Measurements from ENCODE around the gene OR5D16. TPM values are rescaled to one million over a fixed set of nuclear protein-coding genes. Genes with fewer than 3 reads are reported as not detected.
"Not testable (repeated sequence)": the region's sequence is repeated elsewhere in the genome, so short reads cannot be mapped to it uniquely, and the experiment has no call there.

The OR5D16 gene
- total RNA-seq, 1 donor from 2014 or later, result not detected

DNA sequence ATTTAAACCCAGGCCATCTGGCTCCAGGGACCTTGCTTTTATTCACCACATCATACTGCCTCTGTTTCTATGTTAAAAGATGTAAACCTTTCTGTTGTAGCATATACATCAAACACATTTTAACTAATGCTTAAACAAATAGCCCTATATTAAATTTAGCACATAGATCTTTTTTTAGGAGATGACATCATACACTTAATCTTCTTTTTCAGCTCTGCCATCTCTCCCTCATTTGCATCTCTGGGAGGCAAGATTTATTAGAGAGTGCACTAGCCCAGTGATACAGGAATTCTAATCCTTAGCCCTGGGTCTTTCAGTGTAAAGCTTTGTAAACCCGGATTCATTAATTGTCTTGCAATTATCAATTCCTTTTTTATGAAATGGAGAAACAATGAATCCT, 13.6 kb downstream of the OR5D16 start:
- TF ChIP-seq CTCF (IDR thresholded peaks at IDR 0.05; ENCODE audit: partially characterized antibody, unreplicated experiment), result no peak
- DNase-seq, result no peak

GRCh38 chr11:55854704-55855103, 16.2 kb downstream of the OR5D16 start:
- no peak overlapping the region for H3K27ac Mint-ChIP-seq (ENCODE audit: unreplicated experiment)

More for the DNA sequence above, 13.6 kb downstream of the OR5D16 start:
- H3K9me3 Mint-ChIP-seq (ENCODE audit: unreplicated experiment), result peaks cover 1% of the 10 kb centered on the region
- no peaks in the 10 kb centered on the region for H3K36me3 Mint-ChIP-seq (ENCODE audit: unreplicated experiment)
- no peak overlapping the region for H3K4me3 Mint-ChIP-seq (ENCODE audit: unreplicated experiment)
- H3K4me1 Mint-ChIP-seq (ENCODE audit: low read depth, unreplicated experiment), result no peaks in the 10 kb centered on the region
- H3K27me3 Mint-ChIP-seq (ENCODE audit: unreplicated experiment), result peaks cover 1% of the 10 kb centered on the region
- no peak overlapping the region for H3K27ac Mint-ChIP-seq (ENCODE audit: unreplicated experiment)

GRCh38 chr11:55867354-55867753, 28.8 kb downstream of the OR5D16 start:
- not testable (repeated sequence) for H3K27me3 Mint-ChIP-seq (ENCODE audit: unreplicated experiment); H3K36me3 Mint-ChIP-seq (ENCODE audit: unreplicated experiment)

More at GRCh38 chr11:55854704-55855103, 16.2 kb downstream of the OR5D16 start:
- no peaks in the 10 kb centered on the region for H3K27me3 Mint-ChIP-seq (ENCODE audit: unreplicated experiment)
- H3K4me1 Mint-ChIP-seq (ENCODE audit: low read depth, unreplicated experiment), result no peaks in the 10 kb centered on the region
- no peaks in the 10 kb centered on the region for H3K36me3 Mint-ChIP-seq (ENCODE audit: unreplicated experiment)
- DNase-seq, result no peak
- H3K4me3 Mint-ChIP-seq (ENCODE audit: unreplicated experiment), result no peak overlapping the region
- no peak for TF ChIP-seq CTCF (IDR thresholded peaks at IDR 0.05; ENCODE audit: partially characterized antibody, unreplicated experiment)
- H3K9me3 Mint-ChIP-seq (ENCODE audit: unreplicated experiment), result no peaks in the 10 kb centered on the region

DNA sequence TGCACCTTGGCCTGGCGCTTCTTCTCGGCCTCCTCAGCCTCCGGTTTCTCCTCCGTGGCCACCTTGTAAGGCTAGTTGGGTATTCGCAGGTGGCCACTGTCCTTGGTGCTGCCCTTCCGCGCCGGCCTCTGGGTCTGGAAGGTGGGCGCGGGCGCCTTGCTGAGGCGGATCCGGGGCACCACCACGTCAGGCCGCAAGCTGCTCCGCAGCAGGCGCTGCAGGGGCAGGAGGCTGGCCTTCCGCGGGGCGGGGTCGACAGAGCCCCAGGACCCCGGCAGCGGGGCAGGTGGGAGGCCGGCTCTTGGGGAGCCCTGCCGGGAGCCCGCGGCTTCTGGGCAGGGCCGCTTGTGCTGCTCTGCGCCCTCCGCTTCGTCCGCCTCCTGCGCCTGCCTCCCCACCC, 34.2 kb downstream of the OR5D16 start:
- not testable (repeated sequence) for H3K36me3 Mint-ChIP-seq (ENCODE audit: unreplicated experiment); H3K4me3 Mint-ChIP-seq (ENCODE audit: unreplicated experiment); H3K27me3 Mint-ChIP-seq (ENCODE audit: unreplicated experiment); H3K4me1 Mint-ChIP-seq (ENCODE audit: low read depth, unreplicated experiment); H3K27ac Mint-ChIP-seq (ENCODE audit: unreplicated experiment); H3K9me3 Mint-ChIP-seq (ENCODE audit: unreplicated experiment)
- DNase-seq, result peak; percentile 20

More at GRCh38 chr11:55867354-55867753, 28.8 kb downstream of the OR5D16 start:
- not testable (repeated sequence) for H3K4me3 Mint-ChIP-seq (ENCODE audit: unreplicated experiment); DNase-seq; H3K27ac Mint-ChIP-seq (ENCODE audit: unreplicated experiment); H3K4me1 Mint-ChIP-seq (ENCODE audit: low read depth, unreplicated experiment); H3K9me3 Mint-ChIP-seq (ENCODE audit: unreplicated experiment)

- H3K4me1 Mint-ChIP-seq (ENCODE audit: low read depth, unreplicated experiment); H3K27me3 Mint-ChIP-seq (ENCODE audit: unreplicated experiment); H3K9me3 Mint-ChIP-seq (ENCODE audit: unreplicated experiment); H3K4me3 Mint-ChIP-seq (ENCODE audit: unreplicated experiment); H3K36me3 Mint-ChIP-seq (ENCODE audit: unreplicated experiment); H3K27ac Mint-ChIP-seq (ENCODE audit: unreplicated experiment): not testable (repeated sequence)
- peak; percentile 40 for DNase-seq
These were observed 34.6 kb downstream of the OR5D16 start for GRCh38 chr11:55873146-55873545.

DNA sequence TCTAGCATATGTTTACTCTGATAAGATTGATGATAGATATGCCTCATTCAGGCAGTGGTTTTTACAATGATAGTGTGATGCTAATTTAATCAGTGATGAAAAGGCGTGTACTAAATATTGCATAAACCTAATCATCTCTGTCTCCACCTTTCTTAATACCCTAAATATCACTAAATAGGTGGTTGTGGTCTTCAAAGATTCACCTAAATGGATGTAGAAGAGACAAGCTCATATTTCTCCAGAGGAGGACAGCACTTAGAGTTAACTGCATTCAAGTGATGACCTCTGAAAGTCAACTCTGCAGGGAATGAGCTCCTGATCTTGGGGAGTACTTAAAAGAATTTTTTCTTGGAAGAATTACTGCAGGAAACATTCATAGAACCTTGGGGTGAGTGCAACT, 44.4 kb downstream of the OR5D16 start, which contains the start of gene TRIM51:
TSS of gene TRIM51 (plus strand) at position 301 of the 400 bp plus-strand sequence. CDS start 2,132 bp downstream, outside the sequence.
- not testable (repeated sequence) for H3K27ac Mint-ChIP-seq (ENCODE audit: unreplicated experiment); H3K9me3 Mint-ChIP-seq (ENCODE audit: unreplicated experiment); H3K36me3 Mint-ChIP-seq (ENCODE audit: unreplicated experiment); H3K4me3 Mint-ChIP-seq (ENCODE audit: unreplicated experiment); DNase-seq; H3K4me1 Mint-ChIP-seq (ENCODE audit: low read depth, unreplicated experiment); H3K27me3 Mint-ChIP-seq (ENCODE audit: unreplicated experiment)

GRCh38 chr11:55884995-55885394, 46.4 kb downstream of the OR5D16 start:
- H3K27ac Mint-ChIP-seq (ENCODE audit: unreplicated experiment); H3K4me3 Mint-ChIP-seq (ENCODE audit: unreplicated experiment); H3K4me1 Mint-ChIP-seq (ENCODE audit: low read depth, unreplicated experiment); H3K27me3 Mint-ChIP-seq (ENCODE audit: unreplicated experiment); H3K9me3 Mint-ChIP-seq (ENCODE audit: unreplicated experiment); DNase-seq; H3K36me3 Mint-ChIP-seq (ENCODE audit: unreplicated experiment): not testable (repeated sequence)

DNA sequence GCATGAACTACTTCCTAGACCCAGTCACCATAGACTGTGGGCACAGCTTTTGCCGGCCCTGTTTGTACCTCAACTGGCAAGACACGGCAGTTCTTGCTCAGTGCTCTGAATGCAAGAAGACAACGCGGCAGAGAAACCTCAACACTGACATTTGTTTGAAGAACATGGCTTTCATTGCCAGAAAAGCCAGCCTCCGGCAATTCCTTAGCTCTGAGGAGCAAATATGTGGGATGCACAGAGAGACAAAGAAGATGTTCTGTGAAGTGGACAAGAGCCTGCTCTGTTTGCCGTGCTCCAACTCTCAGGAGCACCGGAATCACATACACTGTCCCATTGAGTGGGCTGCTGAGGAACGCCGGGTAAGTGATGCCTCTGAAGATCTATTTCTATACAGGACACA, 46.9 kb downstream of the OR5D16 start:
- not testable (repeated sequence) for H3K27me3 Mint-ChIP-seq (ENCODE audit: unreplicated experiment); H3K27ac Mint-ChIP-seq (ENCODE audit: unreplicated experiment); H3K4me3 Mint-ChIP-seq (ENCODE audit: unreplicated experiment)

More for the DNA sequence above, 46.9 kb downstream of the OR5D16 start:
- not testable (repeated sequence) for DNase-seq; H3K4me1 Mint-ChIP-seq (ENCODE audit: low read depth, unreplicated experiment); H3K36me3 Mint-ChIP-seq (ENCODE audit: unreplicated experiment); H3K9me3 Mint-ChIP-seq (ENCODE audit: unreplicated experiment)

Other genes starting within 250 kb of the OR5D16 start
- gene OR4C11, start 231.1 kb upstream of the OR5D16 start, total RNA-seq (ENCODE audit: unreplicated experiment), result not detected
- gene OR4P4, start 203.6 kb upstream of the OR5D16 start, total RNA-seq (ENCODE audit: unreplicated experiment), result not detected
- gene OR4S2, start 190.4 kb upstream of the OR5D16 start, total RNA-seq (ENCODE audit: unreplicated experiment), result not detected
- gene OR4C6, start 176.6 kb upstream of the OR5D16 start, total RNA-seq (ENCODE audit: unreplicated experiment), result not detected
- gene OR5D13, start 65.3 kb upstream of the OR5D16 start, total RNA-seq (ENCODE audit: unreplicated experiment), result not detected
- not detected for gene OR5D14, start 43.2 kb upstream of the OR5D16 start, total RNA-seq (ENCODE audit: unreplicated experiment)
- gene OR5L1, start 27.4 kb upstream of the OR5D16 start, total RNA-seq (ENCODE audit: unreplicated experiment), result not detected
- gene OR5D18, start 19.1 kb upstream of the OR5D16 start, total RNA-seq (ENCODE audit: unreplicated experiment), result not detected
- gene OR5L2, start 11.5 kb upstream of the OR5D16 start, total RNA-seq (ENCODE audit: unreplicated experiment), result not detected
- gene TRIM51, start 44.5 kb downstream of the OR5D16 start, total RNA-seq (ENCODE audit: unreplicated experiment), result 0.37 TPM
- gene OR5W2, start 75.8 kb downstream of the OR5D16 start, total RNA-seq (ENCODE audit: unreplicated experiment), result not detected
- not detected for gene OR5I1, start 97.6 kb downstream of the OR5D16 start, total RNA-seq (ENCODE audit: unreplicated experiment)
- gene OR10AG1, start 131.2 kb downstream of the OR5D16 start, total RNA-seq (ENCODE audit: unreplicated experiment), result not detected
- gene OR5F1, start 155.9 kb downstream of the OR5D16 start, total RNA-seq (ENCODE audit: unreplicated experiment), result not detected
- not detected for gene OR5AS1, start 188.9 kb downstream of the OR5D16 start, total RNA-seq (ENCODE audit: unreplicated experiment)